Subcutaneous abdominal adipose tissue (tissue), 5 donors: ENCODE measurements around the gene CMTM1.
A peak's percentile ranks its signal among the peaks of the same experiment; 100 is the strongest.

ENCODE experiments used
- H3K27ac ChIP-seq: one replicate; pipeline ENCODE4 v1.7.0; 2013; ENCODE audit warnings: low read depth, mild to moderate bottlenecking, inconsistent platforms, low read length, moderate library complexity
- H3K27me3 ChIP-seq, 5 donors: one replicate each; pipeline ENCODE4 v1.7.0; 2013; ENCODE audit warnings: low read length in 5 of 5, inconsistent platforms in 1 of 5; ENCODE audit not compliant: control insufficient read depth in 5 of 5, insufficient read depth in 4 of 5
- H3K36me3 ChIP-seq, 5 donors: one replicate each; pipeline ENCODE4 v1.7.0; 2013; ENCODE audit warnings: low read length in 5 of 5; ENCODE audit not compliant: control insufficient read depth in 5 of 5, insufficient read depth in 5 of 5
- H3K4me1 ChIP-seq, 5 donors: one replicate each; pipeline ENCODE4 v1.7.0; 2013; ENCODE audit warnings: low read length in 5 of 5, mild to moderate bottlenecking in 3 of 5, moderate library complexity in 1 of 5; ENCODE audit not compliant: control insufficient read depth in 5 of 5, insufficient read depth in 5 of 5
- H3K4me3 ChIP-seq, 5 donors: one replicate each; pipeline ENCODE4 v1.7.0; 2013; ENCODE audit warnings: low read length in 5 of 5, low read depth in 1 of 5
- H3K9ac ChIP-seq, 5 donors: one replicate each; pipeline ENCODE4 v1.7.0; 2013; ENCODE audit warnings: low read length in 5 of 5, mild to moderate bottlenecking in 4 of 5, moderate library complexity in 3 of 5
- H3K9me3 ChIP-seq, 5 donors: one replicate each; pipeline ENCODE4 v1.7.0; 2013; ENCODE audit warnings: low read length in 5 of 5; ENCODE audit not compliant: control insufficient read depth in 5 of 5
- donor health status: healthy.
- donor health status: healthy.
- donor health status: healthy.
- donor health status: healthy.
- donor health status: healthy.

CMTM1 gene

DNA sequence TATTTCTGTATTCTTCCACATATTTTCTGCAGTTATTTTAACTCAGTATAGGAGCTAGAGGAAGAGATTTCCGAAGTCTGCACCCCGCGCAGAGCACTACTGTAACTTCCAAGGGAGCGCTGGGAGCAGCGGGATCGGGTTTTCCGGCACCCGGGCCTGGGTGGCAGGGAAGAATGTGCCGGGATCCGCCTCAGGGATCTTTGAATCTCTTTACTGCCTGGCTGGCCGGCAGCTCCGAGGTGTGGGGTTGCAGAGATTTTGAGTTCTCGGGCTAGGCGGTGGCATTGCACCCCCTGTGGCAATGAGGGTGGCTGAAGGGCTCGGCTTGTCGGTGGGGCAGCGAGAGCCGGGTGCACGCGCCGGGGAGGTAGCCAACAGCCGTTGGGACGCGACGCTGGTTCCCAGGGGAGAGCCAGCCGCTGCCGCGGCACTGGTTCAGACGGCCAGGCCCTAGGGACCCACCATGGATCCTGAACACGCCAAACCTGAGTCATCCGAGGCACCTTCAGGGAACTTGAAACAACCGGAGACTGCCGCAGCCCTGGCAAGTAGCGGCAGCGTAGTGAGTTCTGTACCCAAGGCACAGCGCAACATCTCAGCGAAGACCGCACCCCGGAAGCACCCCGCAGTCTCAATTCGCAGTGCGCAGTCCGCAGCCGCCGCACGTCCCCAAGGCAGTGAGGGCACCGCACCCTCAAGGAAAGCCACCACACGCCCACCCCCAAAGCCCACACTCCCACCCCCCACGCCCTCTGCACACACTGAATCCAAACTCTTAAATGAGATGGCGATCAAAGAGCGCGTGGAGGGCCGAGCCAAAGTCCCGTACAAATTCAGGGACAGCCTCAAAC is at the start of gene CMTM1:
Gene CMTM1 (plus strand): TSS at position 389 of the 851 bp plus-strand sequence. CDS start 75 bp downstream, at position 464.
- Histone ChIP-seq H3K9ac (no peak within 1 kb of the TSS), H3K4me3 (no peak within 1 kb of the TSS), H3K9me3 (no peaks in the 10 kb centered on the region), H3K27ac (no peak within 1 kb of the TSS), H3K4me1 (peaks cover 0 to 16% (median 2%) of the 10 kb centered on the region in 5 donors), H3K27me3 (no peaks in the 10 kb centered on the region), H3K36me3 (peaks cover 7 to 33% (median 16%) of the 10 kb centered on the region in 5 donors)

- peaks cover 29 to 82% (median 81%) of the 10 kb centered on the region in 5 donors for H3K4me1 ChIP-seq
- peak overlapping the region in 1 of 5 donors; percentile 47 for H3K4me3 ChIP-seq
- peak overlapping the region; percentile 12 to 73 (median 22) for H3K9ac ChIP-seq
Measured at GRCh38 chr16:66516509-66516807, 49.8 kb upstream of the CMTM1 start.

DNA sequence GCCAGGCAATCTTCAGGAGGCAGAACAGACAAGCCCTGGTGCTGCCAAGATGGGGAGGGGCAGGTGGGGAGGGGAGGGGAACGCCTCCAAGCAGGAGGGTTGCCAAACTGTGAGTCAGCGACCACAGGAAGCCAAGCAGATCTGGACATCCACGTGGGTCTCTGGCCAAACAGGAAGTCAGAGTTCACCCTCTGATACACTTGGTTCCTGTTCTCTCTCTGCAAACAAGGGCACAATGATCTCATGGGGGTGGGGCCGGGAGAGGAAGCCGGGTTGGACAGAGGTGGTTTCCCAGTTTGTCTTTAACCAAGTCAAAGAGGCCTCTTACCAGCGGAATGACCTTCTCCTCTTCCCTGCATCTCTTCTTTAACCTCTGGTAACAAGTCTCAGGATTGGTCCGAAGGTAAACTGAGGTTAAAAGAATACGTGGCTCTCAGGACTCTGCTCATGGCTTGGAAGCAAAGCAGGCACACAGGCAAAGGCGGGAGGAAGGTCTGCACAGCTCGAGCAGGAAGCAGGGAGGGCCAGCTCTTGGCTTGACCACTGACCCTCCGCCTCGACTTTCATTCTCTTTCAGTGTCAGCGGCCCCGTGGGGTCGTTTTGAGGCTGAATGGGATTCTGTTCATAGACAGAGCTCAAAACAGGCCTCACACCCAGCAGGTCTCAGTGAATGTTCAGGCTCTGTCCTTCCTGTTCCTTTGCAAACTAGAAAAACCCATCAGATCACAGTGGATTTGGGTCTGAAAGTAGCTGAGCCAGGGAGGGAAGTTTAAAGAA is 49.2 kb upstream of the CMTM1 start:
- peak overlapping the region; percentile 100 for H3K27ac ChIP-seq
- H3K4me1 ChIP-seq = peaks cover 28 to 82% (median 81%) of the 10 kb centered on the region in 5 donors
- H3K9me3 ChIP-seq = no peaks in the 10 kb centered on the region
- peak overlapping the region; percentile 34 to 63 (median 57) for H3K4me3 ChIP-seq
- peaks cover 0 to 29% (median 12%) of the 10 kb centered on the region in 5 donors for H3K36me3 ChIP-seq
- no peaks in the 10 kb centered on the region for H3K27me3 ChIP-seq
- peak overlapping the region; percentile 69 to 97 (median 83) for H3K9ac ChIP-seq

More at GRCh38 chr16:66516509-66516807, 49.8 kb upstream of the CMTM1 start:
- Histone ChIP-seq H3K27ac (peak overlapping the region; percentile 100), H3K27me3 (no peaks in the 10 kb centered on the region), H3K9me3 (no peaks in the 10 kb centered on the region), H3K36me3 (peaks cover 0 to 27% (median 12%) of the 10 kb centered on the region in 5 donors)

DNA sequence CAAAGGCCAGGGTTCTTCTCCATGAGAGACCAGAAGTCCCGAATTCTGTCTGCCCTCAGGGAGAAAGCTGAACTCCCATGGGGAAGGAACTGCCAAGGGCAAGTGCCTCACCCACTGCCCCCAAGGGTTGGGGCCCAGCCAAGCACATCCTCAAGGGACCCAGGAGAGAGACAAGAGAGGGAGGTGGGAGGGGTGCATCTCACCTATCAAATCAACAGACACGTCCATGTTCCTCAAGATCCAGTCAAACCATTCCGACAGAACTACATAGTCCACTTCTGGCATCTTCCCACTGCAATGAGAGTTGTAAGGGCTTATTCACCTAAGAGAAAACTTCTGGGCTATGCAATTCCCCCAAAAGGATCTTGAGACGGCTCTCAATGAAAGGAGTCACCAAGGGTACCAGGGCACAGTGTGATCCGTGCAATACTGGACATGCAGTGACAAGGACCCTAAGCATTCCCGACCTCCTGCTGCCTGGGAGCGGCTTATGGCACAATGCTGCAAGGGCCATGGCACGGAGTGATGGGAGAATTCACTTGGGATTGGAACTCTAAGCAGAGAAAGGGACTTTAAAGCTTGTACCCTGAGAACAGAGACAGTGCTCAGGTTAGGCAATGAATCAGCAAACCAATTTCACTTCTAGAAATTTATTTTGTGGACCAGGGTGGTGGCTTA is 48.5 kb upstream of the CMTM1 start:
- no peaks in the 10 kb centered on the region for H3K27me3 ChIP-seq
- H3K27ac ChIP-seq = peak overlapping the region; percentile 100
- peak overlapping the region; percentile 69 to 97 (median 83) for H3K9ac ChIP-seq
- peak overlapping the region in 4 of 5 donors; percentile 34 to 63 (median 58) for H3K4me3 ChIP-seq
- H3K36me3 ChIP-seq = peaks cover 0 to 29% (median 12%) of the 10 kb centered on the region in 5 donors
- peaks cover 30 to 83% (median 81%) of the 10 kb centered on the region in 5 donors for H3K4me1 ChIP-seq
- no peaks in the 10 kb centered on the region for H3K9me3 ChIP-seq

GRCh38 chr16:66519482-66520373 is 46.5 kb upstream of the CMTM1 start:
- Histone ChIP-seq H3K4me3 (peak overlapping the region in 1 of 5 donors; percentile 27), H3K4me1 (peaks cover 31 to 89% (median 86%) of the 10 kb centered on the region in 5 donors), H3K27ac (peak overlapping the region; percentile 84), H3K27me3 (no peaks in the 10 kb centered on the region), H3K36me3 (peaks cover 0 to 27% (median 6%) of the 10 kb centered on the region in 5 donors), H3K9ac (peak overlapping the region in 4 of 5 donors; percentile 14 to 47 (median 33)), H3K9me3 (no peaks in the 10 kb centered on the region)

DNA sequence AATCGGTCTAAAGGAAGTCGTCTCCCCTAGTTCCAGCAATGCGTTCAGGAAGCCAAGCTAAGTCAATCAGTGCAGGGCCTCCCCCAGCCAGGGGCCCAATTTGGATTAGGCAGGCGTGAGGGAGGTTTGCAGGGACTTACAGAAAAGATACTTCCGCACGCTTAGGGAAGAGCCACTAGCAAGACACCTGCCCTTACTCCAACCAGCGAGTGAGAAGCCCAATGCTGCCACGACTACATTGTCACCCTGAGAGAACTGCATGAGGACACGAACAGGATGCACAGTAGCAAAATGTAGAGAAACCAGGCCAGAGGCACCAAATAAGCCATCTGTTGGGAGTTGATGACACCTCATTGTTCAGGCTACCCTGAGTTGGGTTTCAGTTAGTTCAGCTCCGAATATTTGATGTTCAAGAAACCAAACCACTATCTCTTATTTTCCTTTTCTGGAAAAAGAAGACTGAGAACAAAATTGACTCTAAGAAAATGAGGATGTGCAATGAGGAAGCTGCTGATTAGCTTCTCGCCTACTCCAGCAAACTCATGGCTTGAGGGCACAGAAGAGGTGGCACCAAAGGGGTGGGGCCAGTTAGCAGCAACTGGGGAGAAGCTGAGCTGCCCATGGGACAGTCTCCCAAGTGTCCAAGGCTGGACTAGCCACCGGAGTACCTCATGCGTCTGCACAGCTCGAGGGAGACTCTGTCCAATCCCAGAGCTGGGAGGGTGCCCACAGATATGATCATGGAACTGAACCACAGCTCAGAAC is 45.7 kb upstream of the CMTM1 start:
- Histone ChIP-seq H3K4me3 (peak overlapping the region in 1 of 5 donors; percentile 27), H3K27ac (peak overlapping the region; percentile 84), H3K9ac (peak overlapping the region in 3 of 5 donors; percentile 16 to 39 (median 27)), H3K27me3 (no peaks in the 10 kb centered on the region), H3K9me3 (no peaks in the 10 kb centered on the region), H3K36me3 (peaks cover 0 to 32% (median 11%) of the 10 kb centered on the region in 5 donors), H3K4me1 (peaks cover 31 to 92% (median 81%) of the 10 kb centered on the region in 5 donors)

DNA sequence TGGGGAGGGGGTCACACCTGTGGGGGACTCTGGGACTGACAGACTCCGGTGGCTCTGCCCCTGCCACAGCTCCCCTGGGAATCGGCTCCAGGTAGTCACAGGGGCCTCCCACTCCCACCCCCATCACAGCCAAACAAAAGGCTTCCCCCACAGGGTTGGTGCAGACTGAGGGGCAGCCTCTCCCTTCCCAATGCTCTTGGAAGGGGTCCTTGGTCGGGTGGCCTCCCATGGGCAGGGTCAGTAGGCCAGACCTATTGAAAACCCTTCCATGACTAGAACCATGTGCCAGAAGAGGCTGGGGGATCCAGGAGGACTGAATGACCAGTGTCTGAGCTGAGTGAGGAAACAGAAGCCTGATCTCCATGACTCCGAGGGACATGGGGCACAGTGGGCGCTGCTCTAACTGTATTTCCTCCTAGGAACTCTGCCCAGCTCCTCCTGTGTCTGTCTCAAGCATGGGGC is 45.0 kb upstream of the CMTM1 start:
- peaks cover 28 to 85% (median 74%) of the 10 kb centered on the region in 5 donors for H3K4me1 ChIP-seq
- peaks cover 0 to 35% (median 18%) of the 10 kb centered on the region in 5 donors for H3K36me3 ChIP-seq
- H3K27ac ChIP-seq = peak overlapping the region; percentile 84
- no peak overlapping the region for H3K4me3 ChIP-seq
- no peaks in the 10 kb centered on the region for H3K27me3 ChIP-seq
- H3K9me3 ChIP-seq = no peaks in the 10 kb centered on the region
- H3K9ac ChIP-seq = peak overlapping the region in 1 of 5 donors; percentile 37

- H3K27ac ChIP-seq = peak overlapping the region; percentile 84
- H3K9me3 ChIP-seq = no peaks in the 10 kb centered on the region
- H3K27me3 ChIP-seq = no peaks in the 10 kb centered on the region
- peak overlapping the region in 2 of 5 donors; percentile 25 to 37 for H3K9ac ChIP-seq
- H3K4me1 ChIP-seq = peaks cover 23 to 82% (median 73%) of the 10 kb centered on the region in 5 donors
- H3K36me3 ChIP-seq = peaks cover 0 to 44% (median 25%) of the 10 kb centered on the region in 5 donors
- H3K4me3 ChIP-seq = peak overlapping the region in 2 of 5 donors; percentile 12 to 17
Measured at GRCh38 chr16:66521951-66522771, 44.1 kb upstream of the CMTM1 start.
